ELF-1 (cell line): ENCODE results near the gene CNNM4.

Experiments used
- DNase-seq: peaks from one replicate; pipeline ENCODE4 v3.0.0-alpha.2; 2016; ENCODE audit warnings: low read depth, low spot score

The CNNM4 gene

GRCh38 chr2:96760036-96760985, at the start of gene CNNM4:
Gene CNNM4, plus strand, starts transcription at chr2:96760902. Its CDS starts 98 bp downstream, at chr2:96761000.
- DNase-seq = peak; percentile 93

GRCh38 chr2:96710985-96711384, 49.7 kb upstream of the CNNM4 start:
- DNase-seq = no peak

- no peak for DNase-seq
These were observed 45.0 kb upstream of the CNNM4 start for GRCh38 chr2:96715658-96716057.

GRCh38 chr2:96716388-96716787, 44.3 kb upstream of the CNNM4 start:
- DNase-seq = no peak

- DNase-seq = no peak
These were observed 34.6 kb upstream of the CNNM4 start for GRCh38 chr2:96726131-96726530.

- no peak for DNase-seq
These were observed 33.3 kb upstream of the CNNM4 start for GRCh38 chr2:96727431-96727830.

GRCh38 chr2:96729748-96730147, 31.0 kb upstream of the CNNM4 start:
- no peak for DNase-seq

GRCh38 chr2:96730212-96730611, 30.5 kb upstream of the CNNM4 start:
- DNase-seq = no peak

GRCh38 chr2:96733931-96734330, 26.8 kb upstream of the CNNM4 start:
- no peak for DNase-seq

- no peak for DNase-seq
These were observed 25.7 kb upstream of the CNNM4 start for GRCh38 chr2:96734880-96735583.

GRCh38 chr2:96737251-96737650, 23.5 kb upstream of the CNNM4 start:
- no peak for DNase-seq

GRCh38 chr2:96737831-96738230, 22.9 kb upstream of the CNNM4 start:
- no peak for DNase-seq

GRCh38 chr2:96739076-96739632, 21.5 kb upstream of the CNNM4 start:
- no peak for DNase-seq

GRCh38 chr2:96739633-96740428, 20.9 kb upstream of the CNNM4 start, which contains the start of gene LMAN2L:
Gene LMAN2L, minus strand, starts transcription at chr2:96740064. Its CDS starts 24 bp downstream, at chr2:96740040.
- peak; percentile 98 for DNase-seq

GRCh38 chr2:96747061-96747617, 13.6 kb upstream of the CNNM4 start:
- no peak for DNase-seq

- DNase-seq = no peak
These were observed 8.9 kb upstream of the CNNM4 start for GRCh38 chr2:96751800-96752199.

- no peak for DNase-seq
These were observed 6.9 kb upstream of the CNNM4 start for GRCh38 chr2:96753661-96754282.

GRCh38 chr2:96754317-96754716, 6.4 kb upstream of the CNNM4 start:
- DNase-seq = no peak

GRCh38 chr2:96756788-96757476, 3.8 kb upstream of the CNNM4 start:
- DNase-seq = no peak

- no peak for DNase-seq
These were observed 3.2 kb upstream of the CNNM4 start for GRCh38 chr2:96757477-96757860.
